GM18873 (cell line): Measurements from ENCODE around the gene MEF2A.
A peak's percentile ranks its signal among the peaks of the same experiment; 100 is the strongest.
"Not testable (repeated sequence)": the region's sequence is repeated elsewhere in the genome, so short reads cannot be mapped to it uniquely, and the experiment has no call there.

Experiments
- ATAC-seq: cut with Tn5 transposase; IDR thresholded peaks from one replicate; pipeline ENCODE4 v1.9.1; 2021; ENCODE audit warnings: mild to moderate bottlenecking, moderate library complexity, moderate number of reproducible peaks; ENCODE audit not compliant: unreplicated experiment, low FRiP score

The MEF2A gene

GRCh38 chr15:99634576-99634975, 68.8 kb downstream of the MEF2A start:
- ATAC-seq, result no peak

GRCh38 chr15:99635145-99635544, 69.4 kb downstream of the MEF2A start:
- no peak for ATAC-seq

- no peak for ATAC-seq
Observed at GRCh38 chr15:99635794-99636193, 70.0 kb downstream of the MEF2A start.

- ATAC-seq, result no peak
Observed at GRCh38 chr15:99644913-99645542, 79.2 kb downstream of the MEF2A start.

- ATAC-seq, result no peak
Observed at GRCh38 chr15:99645543-99645935, 79.8 kb downstream of the MEF2A start.

GRCh38 chr15:99645951-99646350, 80.2 kb downstream of the MEF2A start:
- ATAC-seq, result no peak

GRCh38 chr15:99651023-99651807, 85.4 kb downstream of the MEF2A start:
- ATAC-seq, result no peak

- no peak for ATAC-seq
Observed at GRCh38 chr15:99656205-99656604, 90.4 kb downstream of the MEF2A start.

- no peak for ATAC-seq
Observed at GRCh38 chr15:99657996-99658395, 92.2 kb downstream of the MEF2A start.

GRCh38 chr15:99662903-99663302, 97.1 kb downstream of the MEF2A start:
- no peak for ATAC-seq

GRCh38 chr15:99666073-99666472, 100.3 kb downstream of the MEF2A start:
- ATAC-seq, result not testable (repeated sequence)

GRCh38 chr15:99668533-99669182, 102.9 kb downstream of the MEF2A start:
- ATAC-seq, result no peak

GRCh38 chr15:99669250-99669649, 103.5 kb downstream of the MEF2A start:
- no peak for ATAC-seq

GRCh38 chr15:99671926-99672635, 106.3 kb downstream of the MEF2A start:
- ATAC-seq, result no peak

GRCh38 chr15:99673111-99673510, 107.3 kb downstream of the MEF2A start:
- ATAC-seq, result no peak

GRCh38 chr15:99674279-99674678, 108.5 kb downstream of the MEF2A start:
- ATAC-seq, result no peak

- peak; percentile 59 for ATAC-seq
Observed at GRCh38 chr15:99677540-99678134, 111.9 kb downstream of the MEF2A start.

- ATAC-seq, result no peak
Observed at GRCh38 chr15:99680276-99680675, 114.5 kb downstream of the MEF2A start.

GRCh38 chr15:99681990-99682389, 116.2 kb downstream of the MEF2A start:
- no peak for ATAC-seq

GRCh38 chr15:99682455-99682854, 116.7 kb downstream of the MEF2A start:
- ATAC-seq, result no peak
